Activated naive CD8-positive, alpha-beta T cell treated with anti-CD3 and anti-CD28 coated beads for 36 hours (primary cell): Measurements from ENCODE around the gene IL33. TPM values are rescaled to one million over a fixed set of nuclear protein-coding genes. Genes with fewer than 3 reads are reported as not detected.

Experiments
- DNase-seq: peaks from one replicate; pipeline ENCODE4 v3.0.0; 2021
- H3K27ac Mint-ChIP-seq: one replicate; pipeline ENCODE4 v1.8.0; 2022; ENCODE audit warnings: mild to moderate bottlenecking, moderate library complexity, mixed read lengths
- H3K27me3 Mint-ChIP-seq: one replicate; pipeline ENCODE4 v1.8.0; 2022; ENCODE audit warnings: mild to moderate bottlenecking, mixed read lengths
- H3K36me3 Mint-ChIP-seq: one replicate; pipeline ENCODE4 v1.8.0; 2021; ENCODE audit warnings: mild to moderate bottlenecking, mixed read lengths
- H3K4me1 Mint-ChIP-seq: one replicate; pipeline ENCODE4 v1.8.0; 2021; ENCODE audit warnings: mixed read lengths
- H3K4me3 Mint-ChIP-seq: one replicate; pipeline ENCODE4 v1.8.0; 2022; ENCODE audit warnings: mild to moderate bottlenecking, moderate library complexity, mixed read lengths
- H3K9me3 Mint-ChIP-seq: one replicate; pipeline ENCODE4 v1.8.0; 2022; ENCODE audit warnings: mixed read lengths
- total RNA-seq, 2 experiments: library from RNA; stranded (reverse); gene quantifications; one replicate each; pipeline ENCODE4 v1.2.3, GENCODE V29; 2021

IL33 gene
- total RNA-seq, 2 experiments from 2014 or later: not detected

GRCh38 chr9:6230037-6230780, 14.6 kb downstream of the IL33 start:
- Mint-ChIP-seq H3K4me3 (no peak overlapping the region), H3K9me3 (no peaks in the 10 kb centered on the region), H3K27ac (no peak overlapping the region), H3K27me3 (peaks cover 10% of the 10 kb centered on the region), H3K4me1 (no peaks in the 10 kb centered on the region), H3K36me3 (no peaks in the 10 kb centered on the region)
- DNase-seq: no peak

- Mint-ChIP-seq H3K9me3 (no peaks in the 10 kb centered on the region), H3K27ac (no peak overlapping the region), H3K4me1 (no peaks in the 10 kb centered on the region), H3K4me3 (no peak overlapping the region), H3K27me3 (no peaks in the 10 kb centered on the region), H3K36me3 (no peaks in the 10 kb centered on the region)
- no peak for DNase-seq
Measured at GRCh38 chr9:6232336-6232945, 16.8 kb downstream of the IL33 start.

GRCh38 chr9:6234014-6234413, 18.4 kb downstream of the IL33 start:
- Mint-ChIP-seq H3K4me3 (no peak overlapping the region), H3K9me3 (no peaks in the 10 kb centered on the region), H3K27ac (no peak overlapping the region), H3K27me3 (peaks cover 7% of the 10 kb centered on the region), H3K4me1 (no peaks in the 10 kb centered on the region), H3K36me3 (no peaks in the 10 kb centered on the region)
- DNase-seq: no peak

GRCh38 chr9:6237267-6237666, 21.7 kb downstream of the IL33 start:
- Mint-ChIP-seq H3K4me1 (no peaks in the 10 kb centered on the region), H3K36me3 (peaks cover 2% of the 10 kb centered on the region), H3K27me3 (peaks cover 12% of the 10 kb centered on the region), H3K9me3 (no peaks in the 10 kb centered on the region), H3K4me3 (no peak overlapping the region), H3K27ac (no peak overlapping the region)
- no peak for DNase-seq

- peaks cover 4% of the 10 kb centered on the region for H3K4me1 Mint-ChIP-seq
- no peak overlapping the region for H3K4me3 Mint-ChIP-seq
- peaks cover 21% of the 10 kb centered on the region for H3K27me3 Mint-ChIP-seq
- H3K9me3 Mint-ChIP-seq: no peaks in the 10 kb centered on the region
- H3K36me3 Mint-ChIP-seq: peaks cover 2% of the 10 kb centered on the region
- no peak overlapping the region for H3K27ac Mint-ChIP-seq
- no peak for DNase-seq
Measured at GRCh38 chr9:6239048-6239461, 23.4 kb downstream of the IL33 start.

- Mint-ChIP-seq H3K9me3 (no peaks in the 10 kb centered on the region), H3K27ac (no peak overlapping the region), H3K36me3 (peaks cover 2% of the 10 kb centered on the region), H3K4me3 (no peak overlapping the region), H3K4me1 (peaks cover 6% of the 10 kb centered on the region), H3K27me3 (peaks cover 21% of the 10 kb centered on the region)
- no peak for DNase-seq
Measured at GRCh38 chr9:6239694-6240093, 24.1 kb downstream of the IL33 start.

GRCh38 chr9:6243746-6244145, 28.1 kb downstream of the IL33 start:
- DNase-seq: peak; percentile 17
- Mint-ChIP-seq H3K27me3 (peaks cover 24% of the 10 kb centered on the region), H3K27ac (no peak overlapping the region), H3K4me1 (peaks cover 6% of the 10 kb centered on the region), H3K9me3 (peaks cover 2% of the 10 kb centered on the region), H3K4me3 (no peak overlapping the region), H3K36me3 (peaks cover 2% of the 10 kb centered on the region)

- Mint-ChIP-seq H3K9me3 (peaks cover 2% of the 10 kb centered on the region), H3K36me3 (no peaks in the 10 kb centered on the region), H3K4me1 (peaks cover 6% of the 10 kb centered on the region), H3K27ac (no peak overlapping the region), H3K4me3 (no peak overlapping the region), H3K27me3 (peaks cover 19% of the 10 kb centered on the region)
- no peak for DNase-seq
Measured at GRCh38 chr9:6247266-6247665, 31.7 kb downstream of the IL33 start.

- no peak for DNase-seq
- Mint-ChIP-seq H3K4me1 (no peaks in the 10 kb centered on the region), H3K4me3 (no peak overlapping the region), H3K36me3 (peaks cover 1% of the 10 kb centered on the region), H3K27me3 (peaks cover 11% of the 10 kb centered on the region), H3K9me3 (peaks cover 9% of the 10 kb centered on the region), H3K27ac (no peak overlapping the region)
Measured at GRCh38 chr9:6268826-6269397, 53.3 kb downstream of the IL33 start.

GRCh38 chr9:6270896-6271295, 55.3 kb downstream of the IL33 start:
- no peak for DNase-seq
- H3K27me3 Mint-ChIP-seq: peaks cover 5% of the 10 kb centered on the region
- no peaks in the 10 kb centered on the region for H3K4me1 Mint-ChIP-seq
- H3K9me3 Mint-ChIP-seq: no peaks in the 10 kb centered on the region
- no peaks in the 10 kb centered on the region for H3K36me3 Mint-ChIP-seq
- H3K27ac Mint-ChIP-seq: no peak overlapping the region
- H3K4me3 Mint-ChIP-seq: no peak overlapping the region

GRCh38 chr9:6271508-6272228, 56.1 kb downstream of the IL33 start:
- H3K36me3 Mint-ChIP-seq: no peaks in the 10 kb centered on the region
- H3K27ac Mint-ChIP-seq: no peak overlapping the region
- no peak overlapping the region for H3K4me3 Mint-ChIP-seq
- no peaks in the 10 kb centered on the region for H3K4me1 Mint-ChIP-seq
- DNase-seq: no peak
- H3K27me3 Mint-ChIP-seq: peaks cover 5% of the 10 kb centered on the region
- no peaks in the 10 kb centered on the region for H3K9me3 Mint-ChIP-seq

GRCh38 chr9:6272229-6272598, 56.6 kb downstream of the IL33 start:
- H3K27me3 Mint-ChIP-seq: peaks cover 5% of the 10 kb centered on the region
- no peak for DNase-seq
- no peak overlapping the region for H3K4me3 Mint-ChIP-seq
- no peak overlapping the region for H3K27ac Mint-ChIP-seq
- H3K9me3 Mint-ChIP-seq: no peaks in the 10 kb centered on the region
- H3K36me3 Mint-ChIP-seq: no peaks in the 10 kb centered on the region
- no peaks in the 10 kb centered on the region for H3K4me1 Mint-ChIP-seq

GRCh38 chr9:6277417-6277816, 61.8 kb downstream of the IL33 start:
- no peak for DNase-seq
- Mint-ChIP-seq H3K4me3 (no peak overlapping the region), H3K9me3 (no peaks in the 10 kb centered on the region), H3K27me3 (peaks cover under 1% of the 10 kb centered on the region), H3K4me1 (no peaks in the 10 kb centered on the region), H3K27ac (no peak overlapping the region), H3K36me3 (no peaks in the 10 kb centered on the region)

GRCh38 chr9:6301858-6302257, 86.3 kb downstream of the IL33 start:
- no peaks in the 10 kb centered on the region for H3K36me3 Mint-ChIP-seq
- H3K4me1 Mint-ChIP-seq: no peaks in the 10 kb centered on the region
- H3K4me3 Mint-ChIP-seq: no peak overlapping the region
- DNase-seq: no peak
- no peak overlapping the region for H3K27ac Mint-ChIP-seq
- H3K27me3 Mint-ChIP-seq: peaks cover 19% of the 10 kb centered on the region
- peaks cover 3% of the 10 kb centered on the region for H3K9me3 Mint-ChIP-seq

GRCh38 chr9:6302417-6302816, 86.8 kb downstream of the IL33 start:
- H3K36me3 Mint-ChIP-seq: no peaks in the 10 kb centered on the region
- no peaks in the 10 kb centered on the region for H3K4me1 Mint-ChIP-seq
- peaks cover 21% of the 10 kb centered on the region for H3K27me3 Mint-ChIP-seq
- no peak overlapping the region for H3K4me3 Mint-ChIP-seq
- no peak for DNase-seq
- H3K27ac Mint-ChIP-seq: no peak overlapping the region
- peaks cover 3% of the 10 kb centered on the region for H3K9me3 Mint-ChIP-seq
